Small intestine (tissue), 7 donors: ENCODE measurements around the gene FOXD4L6. TPM values are rescaled to one million over a fixed set of nuclear protein-coding genes. Genes with fewer than 3 reads are reported as not detected.
"Not testable (repeated sequence)": the region's sequence is repeated elsewhere in the genome, so short reads cannot be mapped to it uniquely, and the experiment has no call there.

ENCODE experiments used
- DNase-seq, 2 donors: peaks; one replicate each; pipeline versions ENCODE4 v3.0.0 to v3.0.0-alpha.2; 2013
- FAIRE-seq: peaks from 2 replicates; lab custom pipeline; 2012; peaks lifted over from hg19 to GRCh38; lab: Jason Lieb, UNC
- H3K27ac ChIP-seq, 3 donors: one replicate each; pipeline ENCODE4 v1.5.1; 2013; ENCODE audit warnings: low read length in 2 of 3, mild to moderate bottlenecking in 2 of 3, control low read depth in 1 of 3, inconsistent platforms in 1 of 3, low read depth in 1 of 3, moderate library complexity in 1 of 3
- H3K27me3 ChIP-seq, 3 donors: one replicate each; pipeline ENCODE4 v1.6.1; 2013; ENCODE audit warnings: low read length in 3 of 3, inconsistent platforms in 1 of 3; ENCODE audit not compliant: control insufficient read depth in 3 of 3, insufficient read depth in 3 of 3
- H3K36me3 ChIP-seq, 3 donors: one replicate each; pipeline ENCODE4 v1.6.1; 2013; ENCODE audit warnings: low read length in 3 of 3, inconsistent platforms in 1 of 3, low read depth in 1 of 3, mild to moderate bottlenecking in 1 of 3, moderate library complexity in 1 of 3; ENCODE audit not compliant: control insufficient read depth in 3 of 3, insufficient read depth in 2 of 3
- H3K4me1 ChIP-seq, 3 donors: one replicate each; pipeline ENCODE4 v1.6.1; 2013; ENCODE audit warnings: low read length in 2 of 3, inconsistent platforms in 1 of 3, low read depth in 1 of 3, mild to moderate bottlenecking in 1 of 3, moderate library complexity in 1 of 3; ENCODE audit not compliant: control insufficient read depth in 3 of 3, insufficient read depth in 2 of 3
- H3K4me3 ChIP-seq, 3 donors: one replicate each; pipeline ENCODE4 v1.5.1; 2013; ENCODE audit warnings: low read length in 3 of 3, control low read depth in 1 of 3, inconsistent platforms in 1 of 3, low read depth in 1 of 3, mild to moderate bottlenecking in 1 of 3, moderate library complexity in 1 of 3
- H3K9me3 ChIP-seq, 2 donors: one replicate each; pipeline ENCODE4 v1.6.1; 2013; ENCODE audit warnings: low read depth in 1 of 2, low read length in 1 of 2; ENCODE audit not compliant: control insufficient read depth in 2 of 2, insufficient read depth in 1 of 2
- WGBS, 3 donors: extraction: QIAGEN DNeasy Blood & Tissue Kit; methylation state at CpG; one replicate each; pipeline ENCODE4 v1.1.7; 2013; 5-methylcytosine and 5-hydroxymethylcytosine counted together
- polyA plus RNA-seq, 4 donors: library from polyadenylated mRNA; stranded (reverse) in 3 of 4; unstranded in 1 of 4; fragments of 200-250 nt in 3 of 4; fragments of 120-200 nt in 1 of 4; gene quantifications; one replicate each; pipeline versions ENCODE4 v1.2.1 to v1.2.3, GENCODE V29; 2013
- donor health status: healthy with polysubstance abuse.
- donor health status: control.
- donor health status: control.
- donor health status: Bipolar disorder and iron deficiency.
- donor health status: healthy.

The FOXD4L6 gene
- polyA plus RNA-seq, 4 donors: 0.01 to 0.03 TPM; not detected in 2

- WGBS, 3 donors: 45 to 56% (median 50%) methylated on average over 1 of the region's 1 CpG
- FAIRE-seq, H3K9me3 ChIP-seq, H3K4me1 ChIP-seq, H3K4me3 ChIP-seq, DNase-seq, H3K36me3 ChIP-seq, H3K27ac ChIP-seq: not testable (repeated sequence)
- peaks cover 0 to 12% (median 4%) of the 10 kb centered on the region in 3 donors for H3K27me3 ChIP-seq
Measured at GRCh38 chr9:41077586-41077985, 50.9 kb downstream of the FOXD4L6 start.

Other genes starting within 250 kb of the FOXD4L6 start
- gene ZNG1F, start 60.6 kb upstream of the FOXD4L6 start, polyA plus RNA-seq: 10 to 100 TPM; 12.3 to 42.0 (median 25.6) TPM